Neural cell (in vitro differentiated cells): ENCODE data around the gene TBC1D3B. TPM values are rescaled to one million over a fixed set of nuclear protein-coding genes. Genes with fewer than 3 reads are reported as not detected.

Source experiments
- H2AFZ ChIP-seq: fragments of 200-600, 300-800 bp; sonication (generic), shearing (Covaris generic); 2 replicates; pipeline ENCODE4 v1.6.0; 2014; ENCODE audit warnings: low read depth, mild to moderate bottlenecking, antibody characterized with exemption, low read length, moderate library complexity
- H3F3A ChIP-seq: fragments of 200-600 bp; shearing (Covaris generic); 2 replicates; pipeline ENCODE4 v1.6.1; 2016; ENCODE audit warnings: mild to moderate bottlenecking, moderate library complexity, mixed read lengths, antibody characterized with exemption, low read length; ENCODE audit not compliant: insufficient read depth, poor library complexity, severe bottlenecking
- H3K27ac ChIP-seq: fragments of 200-600, 300-800 bp; sonication (generic), shearing (Covaris generic); 2 replicates; pipeline ENCODE4 v1.5.1; 2014; ENCODE audit warnings: mild to moderate bottlenecking, low read length, moderate library complexity
- H3K27me3 ChIP-seq: fragments of 300-800, 200-600 bp; sonication (generic), shearing (Covaris generic); 2 replicates; pipeline ENCODE4 v1.6.0; 2014; ENCODE audit warnings: mild to moderate bottlenecking, low read depth, low read length, moderate library complexity; ENCODE audit not compliant: insufficient read depth
- H3K36me3 ChIP-seq: fragments of 300-800, 200-600 bp; sonication (generic), shearing (Covaris generic); 2 replicates; pipeline ENCODE4 v1.5.1; 2014; ENCODE audit warnings: mild to moderate bottlenecking, antibody characterized with exemption, low read length, moderate library complexity; ENCODE audit not compliant: insufficient read depth
- H3K4me2 ChIP-seq: fragments of 300-800, 200-600 bp; sonication (generic), shearing (Covaris generic); 2 replicates; pipeline ENCODE4 v1.6.0; 2014; ENCODE audit warnings: mild to moderate bottlenecking, low read length
- H3K4me3 ChIP-seq: fragments of 300-800, 200-600 bp; sonication (generic), shearing (Covaris generic); 2 replicates; pipeline ENCODE4 v1.5.1; 2014; ENCODE audit warnings: mild to moderate bottlenecking, low read length, moderate library complexity
- H3K79me2 ChIP-seq: fragments of 200-600 bp; shearing (Covaris generic); replicated peaks from 2 replicates; pipeline ENCODE4 v1.6.0; 2014; ENCODE audit warnings: mild to moderate bottlenecking, low read length, moderate library complexity; ENCODE audit not compliant: insufficient read depth
- H3K9ac ChIP-seq: fragments of 300-800, 200-600 bp; sonication (generic), shearing (Covaris generic); 2 replicates; pipeline ENCODE4 v1.6.1; 2016; ENCODE audit warnings: mild to moderate bottlenecking, low read length, mixed read lengths
- H3K9me2 ChIP-seq: fragments of 200-600 bp; shearing (Covaris generic); 2 replicates; pipeline ENCODE4 v1.6.1; 2016; ENCODE audit warnings: mild to moderate bottlenecking, low read length, mixed read lengths; ENCODE audit not compliant: insufficient read depth
- H3K9me3 ChIP-seq: fragments of 200-600, 300-800 bp; sonication (generic), shearing (Covaris generic); 2 replicates; pipeline ENCODE4 v1.6.1; 2016; ENCODE audit warnings: mild to moderate bottlenecking, mixed run types, low read length, moderate library complexity, mixed read lengths
- H4K20me1 ChIP-seq: fragments of 200-600 bp; shearing (Covaris generic); 2 replicates; pipeline ENCODE4 v1.6.1; 2016; ENCODE audit warnings: mild to moderate bottlenecking, mixed run types; ENCODE audit not compliant: insufficient read depth
- EP300 ChIP-seq: fragments of 450-650 bp; conservative IDR thresholded peaks from 2 replicates; pipeline ENCODE4 v1.6.1; 2014; ENCODE audit warnings: antibody characterized with exemption, mild to moderate bottlenecking, moderate library complexity; ENCODE audit not compliant: poor library complexity, severe bottlenecking
- EZH2 ChIP-seq: fragments of 200-600, 300-800 bp; shearing (Covaris generic), sonication (generic); IDR thresholded peaks from 2 replicates; pipeline ENCODE4 v1.6.1; 2014; ENCODE audit warnings: antibody characterized with exemption, low read length, borderline replicate concordance, mild to moderate bottlenecking; ENCODE audit not compliant: insufficient read depth, poor library complexity, severe bottlenecking
- MXI1 ChIP-seq: fragments of 450-650 bp; conservative IDR thresholded peaks from 2 replicates; pipeline ENCODE4 v1.6.1; 2014; ENCODE audit warnings: antibody characterized with exemption, mild to moderate bottlenecking; ENCODE audit not compliant: poor library complexity, severe bottlenecking
- POLR2AphosphoS5 ChIP-seq: IDR thresholded peaks from 2 replicates; pipeline ENCODE4 v1.6.1; 2012
- RAD21 ChIP-seq: fragments of 450-650 bp; conservative IDR thresholded peaks from 2 replicates; pipeline ENCODE4 v1.6.1; 2014; ENCODE audit warnings: antibody characterized with exemption, mild to moderate bottlenecking, moderate library complexity
- SMC3 ChIP-seq: fragments of 450-650 bp; conservative IDR thresholded peaks from 2 replicates; pipeline ENCODE4 v1.6.1; 2014; ENCODE audit warnings: antibody characterized with exemption, mild to moderate bottlenecking, moderate library complexity; ENCODE audit not compliant: poor library complexity
- TAF1 ChIP-seq: IDR thresholded peaks from 2 replicates; pipeline ENCODE4 v1.6.1; 2012; ENCODE audit warnings: low read depth
- polyA plus RNA-seq: library from polyadenylated mRNA; depleted of rRNA; stranded (reverse); fragments of >200 nt; gene quantifications from 2 replicates; pipeline ENCODE4 v1.2.3, GENCODE V29; 2014
- TF ChIP-seq, protein P1 (sequence below): fragments of 450-650 bp; IDR thresholded peaks from 2 replicates; pipeline ENCODE4 v1.5.1; 2014; ENCODE audit warnings: antibody characterized with exemption, mild to moderate bottlenecking, moderate library complexity; ENCODE audit not compliant: poor library complexity, severe bottlenecking
- TF ChIP-seq, protein P2 (sequence below): IDR thresholded peaks from 2 replicates; pipeline ENCODE4 v1.6.1; 2012; ENCODE audit warnings: borderline replicate concordance

Gene TBC1D3B
- polyA plus RNA-seq, 1 donor from 2014 or later, result 9.8 TPM

DNA sequence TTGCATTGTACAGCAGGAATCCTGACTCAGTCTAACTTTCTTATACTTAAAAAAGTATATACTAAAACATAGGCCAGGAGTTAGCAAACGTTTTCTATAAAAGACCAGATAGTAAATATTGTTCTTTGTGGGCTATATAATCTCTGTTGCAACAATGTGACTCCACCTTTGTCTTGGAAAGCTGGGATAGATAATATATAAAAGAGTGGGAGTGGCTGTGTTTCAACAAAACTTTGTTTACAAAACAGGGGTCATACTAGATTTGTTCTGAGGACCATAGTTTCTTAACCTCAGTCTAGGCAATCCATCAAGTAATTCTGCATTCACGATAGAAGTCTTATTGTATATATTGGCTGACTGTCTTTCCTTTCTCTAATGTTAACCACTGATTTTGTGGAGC is 9.0 kb upstream of the TBC1D3B start:
- no peaks in the 10 kb centered on the region for H3K9me3 ChIP-seq
- no peak overlapping the region for H2AFZ ChIP-seq
- no peak overlapping the region for H3K4me2 ChIP-seq
- no peaks in the 10 kb centered on the region for H3K36me3 ChIP-seq
- H3K27me3 ChIP-seq, result peaks cover 24% of the 10 kb centered on the region
- H3K79me2 ChIP-seq, result no peaks in the 10 kb centered on the region
- TF ChIP-seq EZH2 (no peak), TAF1 (no peak), SMC3 (no peak)
- no peak overlapping the region for H3K4me3 ChIP-seq
- no peaks in the 10 kb centered on the region for H3K9me2 ChIP-seq
- no peak overlapping the region for H3K27ac ChIP-seq
- no peak overlapping the region for H3K9ac ChIP-seq
- no peaks in the 10 kb centered on the region for H4K20me1 ChIP-seq
- no peaks in the 10 kb centered on the region for H3F3A ChIP-seq

DNA sequence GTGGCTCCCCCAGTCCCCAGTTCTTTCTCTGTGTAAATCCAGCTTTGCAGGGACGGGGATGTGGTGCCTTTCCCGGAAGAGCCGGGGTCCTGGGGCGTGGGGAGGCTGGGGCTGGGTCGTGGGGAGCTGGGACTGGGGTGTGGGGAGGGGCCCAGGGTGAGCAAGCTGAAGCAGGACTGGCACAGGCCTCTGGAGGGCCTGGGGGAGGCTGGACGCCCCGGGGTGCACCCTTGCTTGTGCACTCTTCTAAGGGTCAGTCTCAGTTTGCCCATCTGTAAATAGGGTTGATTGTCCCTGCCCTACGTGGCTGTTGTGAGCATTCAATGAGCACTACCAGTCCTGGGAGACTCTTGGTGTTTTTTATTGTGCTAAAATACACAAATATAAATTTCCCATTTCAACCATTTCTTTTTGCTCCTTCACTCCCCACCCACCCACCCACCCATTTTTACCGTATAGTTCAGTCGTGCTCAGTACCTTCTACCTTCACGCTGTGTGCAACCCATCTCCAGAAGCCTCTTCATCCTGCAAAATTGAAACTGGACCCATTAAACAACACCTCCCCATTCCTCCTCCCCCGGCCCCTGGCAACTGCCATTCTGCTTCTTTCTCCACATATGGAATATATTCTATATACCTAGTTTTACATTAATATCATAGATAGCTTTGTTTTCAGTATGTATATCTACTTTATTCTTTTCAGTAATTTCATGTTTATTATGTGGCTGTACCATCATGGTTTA is 7.8 kb upstream of the TBC1D3B start:
- no peaks in the 10 kb centered on the region for H4K20me1 ChIP-seq
- H3K4me2 ChIP-seq, result no peak overlapping the region
- no peak overlapping the region for H3K27ac ChIP-seq
- H3K36me3 ChIP-seq, result no peaks in the 10 kb centered on the region
- H3K9me2 ChIP-seq, result no peaks in the 10 kb centered on the region
- H3K4me3 ChIP-seq, result no peak overlapping the region
- H3F3A ChIP-seq, result no peaks in the 10 kb centered on the region
- H3K9ac ChIP-seq, result no peak overlapping the region
- no peaks in the 10 kb centered on the region for H3K9me3 ChIP-seq
- TF ChIP-seq, protein P1, sequence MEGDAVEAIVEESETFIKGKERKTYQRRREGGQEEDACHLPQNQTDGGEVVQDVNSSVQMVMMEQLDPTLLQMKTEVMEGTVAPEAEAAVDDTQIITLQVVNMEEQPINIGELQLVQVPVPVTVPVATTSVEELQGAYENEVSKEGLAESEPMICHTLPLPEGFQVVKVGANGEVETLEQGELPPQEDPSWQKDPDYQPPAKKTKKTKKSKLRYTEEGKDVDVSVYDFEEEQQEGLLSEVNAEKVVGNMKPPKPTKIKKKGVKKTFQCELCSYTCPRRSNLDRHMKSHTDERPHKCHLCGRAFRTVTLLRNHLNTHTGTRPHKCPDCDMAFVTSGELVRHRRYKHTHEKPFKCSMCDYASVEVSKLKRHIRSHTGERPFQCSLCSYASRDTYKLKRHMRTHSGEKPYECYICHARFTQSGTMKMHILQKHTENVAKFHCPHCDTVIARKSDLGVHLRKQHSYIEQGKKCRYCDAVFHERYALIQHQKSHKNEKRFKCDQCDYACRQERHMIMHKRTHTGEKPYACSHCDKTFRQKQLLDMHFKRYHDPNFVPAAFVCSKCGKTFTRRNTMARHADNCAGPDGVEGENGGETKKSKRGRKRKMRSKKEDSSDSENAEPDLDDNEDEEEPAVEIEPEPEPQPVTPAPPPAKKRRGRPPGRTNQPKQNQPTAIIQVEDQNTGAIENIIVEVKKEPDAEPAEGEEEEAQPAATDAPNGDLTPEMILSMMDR, result no peak
- TF ChIP-seq POLR2AphosphoS5, result no peak
- TF ChIP-seq RAD21, result no peak
- no peak for TF ChIP-seq EP300
- no peak for TF ChIP-seq SMC3
- no peak for TF ChIP-seq TAF1
- no peak for TF ChIP-seq MXI1
- no peak for TF ChIP-seq EZH2
- TF ChIP-seq, protein P2, sequence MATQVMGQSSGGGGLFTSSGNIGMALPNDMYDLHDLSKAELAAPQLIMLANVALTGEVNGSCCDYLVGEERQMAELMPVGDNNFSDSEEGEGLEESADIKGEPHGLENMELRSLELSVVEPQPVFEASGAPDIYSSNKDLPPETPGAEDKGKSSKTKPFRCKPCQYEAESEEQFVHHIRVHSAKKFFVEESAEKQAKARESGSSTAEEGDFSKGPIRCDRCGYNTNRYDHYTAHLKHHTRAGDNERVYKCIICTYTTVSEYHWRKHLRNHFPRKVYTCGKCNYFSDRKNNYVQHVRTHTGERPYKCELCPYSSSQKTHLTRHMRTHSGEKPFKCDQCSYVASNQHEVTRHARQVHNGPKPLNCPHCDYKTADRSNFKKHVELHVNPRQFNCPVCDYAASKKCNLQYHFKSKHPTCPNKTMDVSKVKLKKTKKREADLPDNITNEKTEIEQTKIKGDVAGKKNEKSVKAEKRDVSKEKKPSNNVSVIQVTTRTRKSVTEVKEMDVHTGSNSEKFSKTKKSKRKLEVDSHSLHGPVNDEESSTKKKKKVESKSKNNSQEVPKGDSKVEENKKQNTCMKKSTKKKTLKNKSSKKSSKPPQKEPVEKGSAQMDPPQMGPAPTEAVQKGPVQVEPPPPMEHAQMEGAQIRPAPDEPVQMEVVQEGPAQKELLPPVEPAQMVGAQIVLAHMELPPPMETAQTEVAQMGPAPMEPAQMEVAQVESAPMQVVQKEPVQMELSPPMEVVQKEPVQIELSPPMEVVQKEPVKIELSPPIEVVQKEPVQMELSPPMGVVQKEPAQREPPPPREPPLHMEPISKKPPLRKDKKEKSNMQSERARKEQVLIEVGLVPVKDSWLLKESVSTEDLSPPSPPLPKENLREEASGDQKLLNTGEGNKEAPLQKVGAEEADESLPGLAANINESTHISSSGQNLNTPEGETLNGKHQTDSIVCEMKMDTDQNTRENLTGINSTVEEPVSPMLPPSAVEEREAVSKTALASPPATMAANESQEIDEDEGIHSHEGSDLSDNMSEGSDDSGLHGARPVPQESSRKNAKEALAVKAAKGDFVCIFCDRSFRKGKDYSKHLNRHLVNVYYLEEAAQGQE, result no peak
- no peak overlapping the region for H2AFZ ChIP-seq
- H3K79me2 ChIP-seq, result no peaks in the 10 kb centered on the region
- H3K27me3 ChIP-seq, result peaks cover 24% of the 10 kb centered on the region
